Adrenal gland (tissue), 12 donors: ENCODE results near the gene ACAP3. TPM values are rescaled to one million over a fixed set of nuclear protein-coding genes. Genes with fewer than 3 reads are reported as not detected.

Source experiments
- DNase-seq, 7 donors: peaks; one replicate each; pipeline ENCODE4 v3.0.0-alpha.2; 2019 to 2020
- H3K27ac ChIP-seq, 5 donors: fragments of 200-600 bp; sonication (generic) in 4 of 5; 1 replicate in 3 of 5; 2 replicates in 2 of 5; pipeline versions ENCODE4 v1.5.1 to v1.8.0; 2016 to 2020; ENCODE audit warnings: mild to moderate bottlenecking in 1 of 5
- H3K27me3 ChIP-seq: fragments of 200-600 bp; 2 replicates; pipeline ENCODE4 v1.8.0; 2021
- H3K36me3 ChIP-seq, 2 donors: fragments of 200-600 bp; replicated peaks in 1 of 2; 1 replicate in 1 of 2; 2 replicates in 1 of 2; pipeline versions ENCODE4 v1.5.1 to v1.8.0; 2018 to 2022
- H3K4me1 ChIP-seq, 2 donors: fragments of 200-600 bp; replicated peaks in 1 of 2; 1 replicate in 1 of 2; 2 replicates in 1 of 2; pipeline versions ENCODE4 v1.5.1 to v1.8.0; 2018 to 2021
- H3K4me3 ChIP-seq, 4 donors: fragments of 200-600 bp; sonication (generic) in 3 of 4; one replicate each; pipeline ENCODE4 v1.5.1; 2016 to 2018
- H3K9me3 ChIP-seq, 3 donors: fragments of 200-600 bp; sonication (generic) in 1 of 3; replicated peaks in 1 of 3; 1 replicate in 2 of 3; 2 replicates in 1 of 3; pipeline versions ENCODE4 v1.5.1 to v1.8.0; 2016 to 2021
- POLR2A ChIP-seq, 2 donors: fragments of 450-650 bp; IDR thresholded peaks; one replicate each; pipeline ENCODE4 v1.6.1; 2017; ENCODE audit warnings: antibody characterized with exemption in 2 of 2, mild to moderate bottlenecking in 2 of 2, moderate library complexity in 1 of 2
- WGBS, 4 donors: extraction: QIAGEN DNeasy Blood & Tissue Kit in 2 of 4; methylation state at CpG; one replicate each; pipeline versions ENCODE4 v1.1.5 to v1.1.7; 2013 to 2017; 5-methylcytosine and 5-hydroxymethylcytosine counted together
- intact Hi-C, 2 donors: fragments of 100-400 bp; cut with DNase I; formaldehyde crosslinking; loops; one replicate each; pipeline versions ENCODE4 v1.14.1 to v1.15.0; 2022 to 2023
- microRNA-seq, 3 donors: library from miRNA; unstranded; fragments of <30 nt; microRNA quantifications; one replicate each; pipeline ENCODE4, GENCODE V29; 2017 to 2020
- polyA plus RNA-seq, 3 donors: library from polyadenylated mRNA; stranded (reverse); fragments of 200-250 nt in 2 of 3; fragments of 350-450 nt in 1 of 3; fragmentation: Illumina TruSeq in 1 of 3; extraction: RNeasy Lipid Tissue Mini Kit (QIAGEN cat#74804) in 1 of 3; gene quantifications; one replicate each; pipeline ENCODE4 v1.2.3, GENCODE V29; 2013 to 2014
- small RNA-seq, 2 donors: library from RNA; depleted of rRNA; stranded (forward); fragments of <200 nt; gene quantifications; one replicate each; pipeline ENCODE3, GENCODE V24; 2016
- total RNA-seq, 9 donors: library from RNA; depleted of rRNA in 4 of 9; stranded (reverse); fragments of >200 nt in 4 of 9; fragments of 120-200 nt in 1 of 9; fragmentation: NEBNext Ultra II Directional in 1 of 9; extraction: Animal tissue kit (Norgen Biotek cat#: 25700) in 1 of 9; gene quantifications; one replicate each; pipeline versions ENCODE4 v1.1.0 to v1.2.4, GENCODE V29; 2013 to 2023
- TF ChIP-seq, protein P1 (sequence below), 6 experiments: fragments of 450-650 bp in 4 of 6; fragments of 200-600 bp in 2 of 6; sonication (generic) in 1 of 6; IDR thresholded peaks; 1 replicate in 5 of 6; 2 replicates in 1 of 6; pipeline versions ENCODE4 v1.5.1 to v1.8.0; 2016 to 2021; ENCODE audit warnings: antibody characterized with exemption in 6 of 6, mild to moderate bottlenecking in 2 of 6, moderate library complexity in 1 of 6
- donor health status: healthy with polysubstance abuse.
- donor health status: Bipolar disorder and iron deficiency.
- donor health status: DM: yes; HTN: yes; CAD: no.
- donor health status: DM: no; HTN: no; CAD: no.
- donor health status: DM: no; HTN: no; CAD: no.
- donor health status: DM: yes; HTN: yes; CAD: no.

Gene ACAP3
- total and polyA plus RNA-seq, 12 donors = 5.0 to 385 (median 40.8) TPM

GRCh38 chr1:1244192-1244811, 63.4 kb downstream of the ACAP3 start:
- Histone ChIP-seq H3K4me3 (no peak overlapping the region), H3K4me1 (no peaks in the 10 kb centered on the region), H3K27me3 (peaks cover 13% of the 10 kb centered on the region), H3K36me3 (no peaks in the 10 kb centered on the region), H3K9me3 (no peaks in the 10 kb centered on the region), H3K27ac (no peak overlapping the region)
- WGBS, 4 donors = 74 to 84% (median 76%) methylated on average over 19 to 30 of the region's 30 CpGs
- intact Hi-C loops = no loop called here
- DNase-seq = no peak
- TF ChIP-seq, protein P1, sequence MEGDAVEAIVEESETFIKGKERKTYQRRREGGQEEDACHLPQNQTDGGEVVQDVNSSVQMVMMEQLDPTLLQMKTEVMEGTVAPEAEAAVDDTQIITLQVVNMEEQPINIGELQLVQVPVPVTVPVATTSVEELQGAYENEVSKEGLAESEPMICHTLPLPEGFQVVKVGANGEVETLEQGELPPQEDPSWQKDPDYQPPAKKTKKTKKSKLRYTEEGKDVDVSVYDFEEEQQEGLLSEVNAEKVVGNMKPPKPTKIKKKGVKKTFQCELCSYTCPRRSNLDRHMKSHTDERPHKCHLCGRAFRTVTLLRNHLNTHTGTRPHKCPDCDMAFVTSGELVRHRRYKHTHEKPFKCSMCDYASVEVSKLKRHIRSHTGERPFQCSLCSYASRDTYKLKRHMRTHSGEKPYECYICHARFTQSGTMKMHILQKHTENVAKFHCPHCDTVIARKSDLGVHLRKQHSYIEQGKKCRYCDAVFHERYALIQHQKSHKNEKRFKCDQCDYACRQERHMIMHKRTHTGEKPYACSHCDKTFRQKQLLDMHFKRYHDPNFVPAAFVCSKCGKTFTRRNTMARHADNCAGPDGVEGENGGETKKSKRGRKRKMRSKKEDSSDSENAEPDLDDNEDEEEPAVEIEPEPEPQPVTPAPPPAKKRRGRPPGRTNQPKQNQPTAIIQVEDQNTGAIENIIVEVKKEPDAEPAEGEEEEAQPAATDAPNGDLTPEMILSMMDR (IDR thresholded peaks at IDR 0.05) = no peak
- no peak for TF ChIP-seq POLR2A (IDR thresholded peaks at IDR 0.05)

- H3K36me3 ChIP-seq = no peaks in the 10 kb centered on the region
- H3K4me3 ChIP-seq = no peak overlapping the region
- 53 to 83% (median 62%) methylated on average over 2 to 23 of the region's 23 CpGs for WGBS, 4 donors
- intact Hi-C loops = no loop called here
- peaks cover 13% of the 10 kb centered on the region for H3K27me3 ChIP-seq
- no peaks in the 10 kb centered on the region for H3K4me1 ChIP-seq
- H3K27ac ChIP-seq = no peak overlapping the region
- no peak for TF ChIP-seq POLR2A (IDR thresholded peaks at IDR 0.05)
- DNase-seq = no peak
- H3K9me3 ChIP-seq = no peaks in the 10 kb centered on the region
These were observed 63.9 kb downstream of the ACAP3 start for GRCh38 chr1:1243807-1244191.

DNA sequence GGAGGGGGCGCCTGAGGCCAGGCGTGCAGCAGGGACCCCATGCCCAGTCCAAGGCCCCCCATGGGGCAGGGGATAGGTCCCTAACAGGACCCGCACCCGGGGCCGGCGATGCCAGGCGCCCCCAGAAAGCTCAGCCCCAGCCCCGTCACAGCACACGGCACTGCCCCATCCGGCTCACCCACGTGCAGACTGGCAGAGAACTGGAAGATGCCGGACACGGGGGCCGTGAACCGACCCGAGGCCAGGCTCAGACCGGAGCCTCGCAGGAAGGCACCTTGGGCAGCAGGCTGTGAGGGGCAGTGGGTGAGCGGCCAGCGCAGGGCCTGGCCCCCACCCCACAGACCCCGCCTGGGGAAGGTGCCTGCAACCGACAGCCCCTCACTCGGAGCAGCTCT, 64.5 kb downstream of the ACAP3 start:
- peaks cover 18% of the 10 kb centered on the region for H3K27me3 ChIP-seq

DNA sequence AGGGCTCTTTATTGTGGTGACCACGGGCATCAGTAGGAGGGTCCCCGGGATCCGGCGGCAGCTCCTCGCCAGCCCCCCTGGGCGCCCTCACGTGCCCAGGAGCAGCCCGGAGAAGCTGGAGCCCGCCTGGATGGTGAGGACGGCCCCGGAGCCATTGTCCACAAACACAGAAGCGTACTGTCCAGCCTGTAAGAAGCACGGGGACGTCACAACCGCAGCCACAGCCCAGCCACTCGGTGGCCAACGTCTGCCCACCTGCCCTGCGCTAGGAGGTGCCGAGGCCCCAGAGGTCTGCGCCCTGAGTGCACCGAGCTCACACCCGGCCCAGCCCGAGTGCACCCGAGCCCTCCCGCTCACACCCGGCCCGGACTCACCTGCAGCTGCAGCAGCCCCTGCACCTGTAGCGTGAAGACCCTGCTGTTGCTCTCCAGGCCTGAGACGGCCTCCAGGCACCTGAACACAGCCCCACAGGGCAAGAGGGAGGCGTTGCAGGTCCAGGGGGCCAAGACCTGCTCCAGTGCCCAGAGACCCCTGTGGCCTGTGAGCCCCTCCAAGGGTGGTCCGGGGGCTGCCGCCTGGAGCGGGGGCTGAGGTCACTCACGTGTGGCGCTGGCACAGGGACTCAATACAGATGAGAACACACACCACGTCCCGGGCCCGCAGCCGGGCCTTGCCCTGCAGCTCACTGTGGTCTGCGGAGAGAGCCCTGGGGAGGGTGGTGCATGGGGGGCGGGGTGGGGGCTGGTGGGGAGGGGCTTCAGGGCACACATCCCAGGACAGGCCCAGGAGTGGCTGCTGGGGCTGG, 65.1 kb downstream of the ACAP3 start:
- Histone ChIP-seq H3K4me1 (no peaks in the 10 kb centered on the region), H3K4me3 (no peak overlapping the region), H3K9me3 (no peaks in the 10 kb centered on the region), H3K27ac (no peak overlapping the region), H3K36me3 (no peaks in the 10 kb centered on the region), H3K27me3 (peaks cover 20% of the 10 kb centered on the region)
- DNase-seq = no peak
- 83 to 95% (median 88%) methylated on average over 8 to 41 of the region's 41 CpGs for WGBS, 4 donors
- intact Hi-C loops = no loop called here
- TF ChIP-seq POLR2A (IDR thresholded peaks at IDR 0.05) = no peak
- TF ChIP-seq, protein P1 (IDR thresholded peaks at IDR 0.05) = no peak

More for the DNA sequence above, 64.5 kb downstream of the ACAP3 start:
- 84 to 93% (median 89%) methylated on average over 10 to 23 of the region's 23 CpGs for WGBS, 4 donors
- H3K36me3 ChIP-seq = no peaks in the 10 kb centered on the region
- no peak overlapping the region for H3K27ac ChIP-seq
- H3K9me3 ChIP-seq = no peaks in the 10 kb centered on the region
- no peak overlapping the region for H3K4me3 ChIP-seq
- no peaks in the 10 kb centered on the region for H3K4me1 ChIP-seq
- TF ChIP-seq, protein P1 (IDR thresholded peaks at IDR 0.05) = no peak
- TF ChIP-seq POLR2A (IDR thresholded peaks at IDR 0.05) = no peak
- DNase-seq = no peak
- intact Hi-C loops = no loop called here

Small RNA genes lying within 50 kb of the gene (microRNA-seq; reads per million reads assigned to microRNA genes)
- gene MIR6726 = 2.7 to 5.0 (median 4.0) reads per million in 3 donors
- 0 to 2.3 (median 0.57) reads per million in 3 donors for gene MIR6727
- 0 to 0.57 (median 0.45) reads per million in 3 donors for gene MIR6808

Small RNA genes lying within 50 kb of the gene (small RNA-seq; reads per million reads assigned to genes)
- 0 to 0.17 reads per million in 2 donors for gene MIR6726

Other genes starting within 250 kb of the ACAP3 start
- gene RNF223, start 233.6 kb downstream of the ACAP3 start, total RNA-seq = not detected
- under 1 TPM in 1 of 3 donors, not detected in 2; 0.03 TPM for gene RNF223, start 233.6 kb downstream of the ACAP3 start, polyA plus RNA-seq
- gene C1orf159, start 191.8 kb downstream of the ACAP3 start, total RNA-seq = 10 to 100 TPM in 5 of 9 donors, 1 to 10 TPM in 4; 5.4 to 17.3 (median 11.0) TPM
- 10 to 100 TPM in 2 of 3 donors, under 1 TPM in 1; 0.55 to 54.3 (median 25.5) TPM for gene C1orf159, start 191.8 kb downstream of the ACAP3 start, polyA plus RNA-seq
- not detected for gene TTLL10, start 134.1 kb downstream of the ACAP3 start, total RNA-seq
- under 1 TPM in 2 of 3 donors, not detected in 1; 0.32 to 0.44 TPM for gene TTLL10, start 134.1 kb downstream of the ACAP3 start, polyA plus RNA-seq
- gene TNFRSF18, start 101.3 kb downstream of the ACAP3 start, total RNA-seq = under 1 TPM in 3 of 9 donors, not detected in 6; 0.27 to 0.90 (median 0.39) TPM
- gene TNFRSF18, start 101.3 kb downstream of the ACAP3 start, polyA plus RNA-seq = 1 to 10 TPM in 1 of 3 donors, under 1 TPM in 1, not detected in 1; 0.64 to 1.5 TPM
- 1 to 10 TPM in 4 of 9 donors, under 1 TPM in 4, not detected in 1; 0.32 to 2.7 (median 0.94) TPM for gene TNFRSF4, start 93.8 kb downstream of the ACAP3 start, total RNA-seq
- gene TNFRSF4, start 93.8 kb downstream of the ACAP3 start, polyA plus RNA-seq = 1 to 10 TPM in 2 of 3 donors, not detected in 1; 4.7 to 6.9 TPM
- gene SDF4, start 75.9 kb downstream of the ACAP3 start, total RNA-seq = 100 to 1,000 TPM in 8 of 9 donors, 10 to 100 TPM in 1; 49.4 to 221 (median 165) TPM
- gene SDF4, start 75.9 kb downstream of the ACAP3 start, polyA plus RNA-seq = 100 to 1,000 TPM; 129 to 131 (median 130) TPM
- gene B3GALT6, start 75.7 kb downstream of the ACAP3 start, total RNA-seq = 10 to 100 TPM; 11.7 to 39.4 (median 19.7) TPM
- gene B3GALT6, start 75.7 kb downstream of the ACAP3 start, polyA plus RNA-seq = 10 to 100 TPM in 2 of 3 donors, 1 to 10 TPM in 1; 7.2 to 14.1 (median 10.3) TPM
- gene C1QTNF12, start 61.2 kb downstream of the ACAP3 start, total RNA-seq = 1 to 10 TPM in 4 of 9 donors, under 1 TPM in 3, not detected in 2; 0.28 to 2.6 (median 1.1) TPM
- gene C1QTNF12, start 61.2 kb downstream of the ACAP3 start, polyA plus RNA-seq = 1 to 10 TPM in 2 of 3 donors, not detected in 1; 3.0 to 4.3 TPM
- 10 to 100 TPM; 30.1 to 56.1 (median 44.2) TPM for gene UBE2J2, start 34.1 kb downstream of the ACAP3 start, total RNA-seq
- 10 to 100 TPM; 49.8 to 74.4 (median 55.2) TPM for gene UBE2J2, start 34.1 kb downstream of the ACAP3 start, polyA plus RNA-seq
- 10 to 100 TPM in 1 of 9 donors, 1 to 10 TPM in 8; 1.1 to 22.4 (median 3.7) TPM for gene SCNN1D, start 27.5 kb downstream of the ACAP3 start, total RNA-seq
- 10 to 100 TPM in 2 of 3 donors, under 1 TPM in 1; 0.18 to 53.6 (median 31.8) TPM for gene SCNN1D, start 27.5 kb downstream of the ACAP3 start, polyA plus RNA-seq
- 10 to 100 TPM; 13.8 to 43.8 (median 24.1) TPM for gene PUSL1, start 667 bp upstream of the ACAP3 start, total RNA-seq
- gene PUSL1, start 667 bp upstream of the ACAP3 start, polyA plus RNA-seq = 10 to 100 TPM in 2 of 3 donors, 1 to 10 TPM in 1; 2.5 to 43.4 (median 32.2) TPM
- gene INTS11, start 16.7 kb upstream of the ACAP3 start, total RNA-seq = 100 to 1,000 TPM in 2 of 9 donors, 10 to 100 TPM in 7; 53.0 to 129 (median 68.3) TPM
- 100 to 1,000 TPM in 2 of 3 donors, 10 to 100 TPM in 1; 87.7 to 601 (median 316) TPM for gene INTS11, start 16.7 kb upstream of the ACAP3 start, polyA plus RNA-seq
- gene CPTP, start 16.9 kb upstream of the ACAP3 start, total RNA-seq = 10 to 100 TPM; 10.5 to 53.0 (median 30.4) TPM
- 10 to 100 TPM in 2 of 3 donors, 1 to 10 TPM in 1; 2.9 to 45.8 (median 27.5) TPM for gene CPTP, start 16.9 kb upstream of the ACAP3 start, polyA plus RNA-seq
- under 1 TPM; 0.06 to 0.86 (median 0.52) TPM for gene TAS1R3, start 23.4 kb upstream of the ACAP3 start, total RNA-seq
- gene TAS1R3, start 23.4 kb upstream of the ACAP3 start, polyA plus RNA-seq = under 1 TPM; 0.05 to 0.72 (median 0.61) TPM
- gene DVL1, start 41.5 kb upstream of the ACAP3 start, total RNA-seq = 100 to 1,000 TPM in 3 of 9 donors, 10 to 100 TPM in 6; 55.8 to 137 (median 88.6) TPM
- gene DVL1, start 41.5 kb upstream of the ACAP3 start, polyA plus RNA-seq = 100 to 1,000 TPM in 2 of 3 donors, 1 to 10 TPM in 1; 4.0 to 279 (median 144) TPM
- 100 to 1,000 TPM in 1 of 9 donors, 10 to 100 TPM in 8; 17.5 to 104 (median 42.8) TPM for gene MXRA8, start 50.6 kb upstream of the ACAP3 start, total RNA-seq
- gene MXRA8, start 50.6 kb upstream of the ACAP3 start, polyA plus RNA-seq = 10 to 100 TPM in 2 of 3 donors, 1 to 10 TPM in 1; 8.4 to 90.3 (median 70.8) TPM
- 100 to 1,000 TPM in 8 of 9 donors, 10 to 100 TPM in 1; 89.6 to 260 (median 155) TPM for gene AURKAIP1, start 67.3 kb upstream of the ACAP3 start, total RNA-seq
- 100 to 1,000 TPM in 2 of 3 donors, 10 to 100 TPM in 1; 44.2 to 317 (median 226) TPM for gene AURKAIP1, start 67.3 kb upstream of the ACAP3 start, polyA plus RNA-seq
- 100 to 1,000 TPM in 7 of 9 donors, 10 to 100 TPM in 2; 53.4 to 264 (median 165) TPM for gene CCNL2, start 91.4 kb upstream of the ACAP3 start, total RNA-seq
- gene CCNL2, start 91.4 kb upstream of the ACAP3 start, polyA plus RNA-seq = 100 to 1,000 TPM in 2 of 3 donors, 10 to 100 TPM in 1; 65.2 to 893 (median 593) TPM
- gene MRPL20, start 99.4 kb upstream of the ACAP3 start, total RNA-seq = 100 to 1,000 TPM in 8 of 9 donors, 10 to 100 TPM in 1; 98.9 to 276 (median 160) TPM
- gene MRPL20, start 99.4 kb upstream of the ACAP3 start, polyA plus RNA-seq = 100 to 1,000 TPM; 116 to 175 (median 134) TPM
- 1 to 10 TPM in 5 of 9 donors, under 1 TPM in 4; 0.22 to 2.6 (median 1.4) TPM for gene ANKRD65, start 113.3 kb upstream of the ACAP3 start, total RNA-seq
- 1 to 10 TPM in 2 of 3 donors, under 1 TPM in 1; 0.53 to 3.4 (median 2.2) TPM for gene ANKRD65, start 113.3 kb upstream of the ACAP3 start, polyA plus RNA-seq
- 10 to 100 TPM in 8 of 9 donors, 1 to 10 TPM in 1; 4.7 to 49.0 (median 30.0) TPM for gene VWA1, start 127.8 kb upstream of the ACAP3 start, total RNA-seq
- 10 to 100 TPM in 2 of 3 donors, under 1 TPM in 1; 0.99 to 39.3 (median 25.9) TPM for gene VWA1, start 127.8 kb upstream of the ACAP3 start, polyA plus RNA-seq
- gene ATAD3C, start 141.8 kb upstream of the ACAP3 start, total RNA-seq = 1 to 10 TPM in 2 of 9 donors, under 1 TPM in 4, not detected in 3; under 0.01 to 1.4 (median 0.52) TPM
- gene ATAD3C, start 141.8 kb upstream of the ACAP3 start, polyA plus RNA-seq = 1 to 10 TPM in 1 of 3 donors, under 1 TPM in 2; 0.09 to 1.2 (median 0.72) TPM
- 10 to 100 TPM in 6 of 9 donors, 1 to 10 TPM in 3; 6.3 to 30.3 (median 11.2) TPM for gene ATAD3B, start 163.8 kb upstream of the ACAP3 start, total RNA-seq
- 100 to 1,000 TPM in 1 of 3 donors, 10 to 100 TPM in 1, 1 to 10 TPM in 1; 5.3 to 109 (median 48.4) TPM for gene ATAD3B, start 163.8 kb upstream of the ACAP3 start, polyA plus RNA-seq
- 10 to 100 TPM; 16.9 to 46.3 (median 29.0) TPM for gene ATAD3A, start 204.2 kb upstream of the ACAP3 start, total RNA-seq
- 10 to 100 TPM in 2 of 3 donors, 1 to 10 TPM in 1; 7.8 to 40.7 (median 25.1) TPM for gene ATAD3A, start 204.2 kb upstream of the ACAP3 start, polyA plus RNA-seq
- 1 to 10 TPM in 8 of 9 donors, under 1 TPM in 1; 0.95 to 7.0 (median 3.9) TPM for gene TMEM240, start 232.7 kb upstream of the ACAP3 start, total RNA-seq
- gene TMEM240, start 232.7 kb upstream of the ACAP3 start, polyA plus RNA-seq = 10 to 100 TPM in 1 of 3 donors, 1 to 10 TPM in 1, not detected in 1; 5.5 to 12.4 TPM